GM10248 (cell line): ENCODE data around the gene RERE.
"Not testable (repeated sequence)": the region's sequence is repeated elsewhere in the genome, so short reads cannot be mapped to it uniquely, and the experiment has no call there.

Source experiments
- CTCF ChIA-PET: fragments of 300-600 bp; sonication (Branson Sonifier 250); formaldehyde crosslinking; extraction: SDS; loops from one replicate; lab custom pipeline; 2021; ENCODE audit warnings: antibody characterized with exemption; lab: Yijun Ruan, JAX
- POLR2A ChIA-PET: fragments of 350-650 bp; sonication (Branson Sonifier 250); formaldehyde crosslinking; extraction: SDS; loops from one replicate; lab custom pipeline; 2020; ENCODE audit warnings: antibody characterized with exemption; lab: Yijun Ruan, JAX
- DNase-seq: peaks from one replicate; pipeline ENCODE4 v3.0.0; 2012; ENCODE audit errors: extremely low spot score
- CTCF ChIP-seq: IDR thresholded peaks from 2 replicates; pipeline ENCODE4 v1.5.1; 2012; ENCODE audit warnings: mild to moderate bottlenecking, low read depth; ENCODE audit errors: extremely low read depth, missing control alignments, control extremely low read depth

Gene RERE

GRCh38 chr1:8825985-8826481 is 8.6 kb upstream of the RERE start:
- ChIA-PET POLR2A (no interaction called here), CTCF (interaction anchor here (1.3 to 2.0 kb wide), 3 partner anchors 11 to 98 kb away, joined by 3 to 11 read pairs (median 3); no protein-coding TSS in a partner anchor)
- TF ChIP-seq CTCF: no peak
- DNase-seq: no peak

GRCh38 chr1:8823295-8823664 is 5.8 kb upstream of the RERE start:
- no peak for TF ChIP-seq CTCF
- ChIA-PET POLR2A (no interaction called here), CTCF (no interaction called here)
- no peak for DNase-seq

GRCh38 chr1:8822373-8823294 is 5.2 kb upstream of the RERE start:
- no peak for DNase-seq
- ChIA-PET CTCF (interaction anchor here (2.8 to 3.5 kb wide), 2 partner anchors 24 to 26 kb away, joined by 10 to 20 read pairs; no protein-coding TSS in a partner anchor), POLR2A (no interaction called here)
- TF ChIP-seq CTCF: no peak

GRCh38 chr1:8821084-8821483 is 3.6 kb upstream of the RERE start:
- no peak for TF ChIP-seq CTCF
- ChIA-PET CTCF (interaction anchor here (0.9 to 3.5 kb wide), 5 partner anchors 11 to 96 kb away, joined by 3 to 20 read pairs (median 3); no protein-coding TSS in a partner anchor), POLR2A (no interaction called here)
- no peak for DNase-seq

GRCh38 chr1:8818789-8819188 is 1.3 kb upstream of the RERE start:
- CTCF ChIA-PET: interaction anchor here (1.5 kb wide), 1 partner anchor 11 kb away, joined by 3 read pairs; no protein-coding TSS in a partner anchor
- DNase-seq, POLR2A ChIA-PET: not testable (repeated sequence)

- ChIA-PET POLR2A (no interaction called here), CTCF (no interaction called here)
- DNase-seq: no peak
- TF ChIP-seq CTCF: no peak
These were observed 910 bp upstream of the RERE start for GRCh38 chr1:8818325-8818775.
